ENCODE data around the gene PRR33. TPM values are rescaled to one million over a fixed set of nuclear protein-coding genes. Genes with fewer than 3 reads are reported as not detected.

Gene PRR33
- total and polyA plus RNA-seq, 9 of the 15 experiments (the other 6 are each of a cell fraction or from before 2014, with no cell fraction given): not detected

- peaks cover 0 to 9% of the 10 kb centered on the region in 2 experiments; a peak in 3 of 5 replicates for H3K4me1 ChIP-seq (replicated peaks in 1 of 2; ENCODE audit: control insufficient read depth in 2 of 2, insufficient read depth in 2 of 2, low read length in 2 of 2)
- H3K4me3 ChIP-seq: no peak overlapping the region
- ChIA-PET POLR2A (no interaction called here), CTCF (ENCODE audit: low intra/inter-chr PET ratio) (no interaction called here)
- no peak overlapping the region for H3K9ac ChIP-seq (ENCODE audit: insufficient read depth in 1 of 2, low read depth in 2 of 2, low read length in 2 of 2)
- H4K20me1 ChIP-seq (replicated peaks; ENCODE audit: control insufficient read depth, insufficient read depth, low read length): no peaks in the 10 kb centered on the region; the same call in 1 of the 2 replicates
- intact Hi-C loops (cut with micrococcal nuclease): no loop called here
- BruUV-seq (replicated peaks): no TSS peak
- no peaks in the 10 kb centered on the region for H3K36me3 ChIP-seq (ENCODE audit: control insufficient read depth, insufficient read depth, low read length)
- H3K9me1 ChIP-seq (ENCODE audit: control insufficient read depth, insufficient read depth, low read length): no peaks in the 10 kb centered on the region
- FAIRE-seq (no peak), ATAC-seq (no peak), DNase-seq (ENCODE audit: extremely low read depth in 1 of 4, low spot score in 3 of 4) (no peak)
- in situ Hi-C loops (cut with MboI): loop anchor here (5.0 kb wide), 1 partner anchor 48 kb away; no protein-coding TSS in a partner anchor
- TF ChIP-seq HOMEZ (CRISPR knock-in tag; IDR thresholded peaks at IDR 0.05) (no peak), RNF2 (IDR thresholded peaks at IDR 0.05) (no peak), ETS2 (tag; IDR thresholded peaks at IDR 0.05; ENCODE audit: borderline replicate concordance, poor library complexity, severe bottlenecking) (no peak), E2F8 (IDR thresholded peaks at IDR 0.05; ENCODE audit: low read depth, partially characterized antibody) (no peak), RBM14 (IDR thresholded peaks at IDR 0.05; ENCODE audit: borderline replicate concordance, insufficient read depth, low read depth, low read length) (no peak), SIRT6 (IDR thresholded peaks at IDR 0.05; ENCODE audit: low read depth, low read length) (no peak), FOXO4 (CRISPR knock-in tag; IDR thresholded peaks at IDR 0.05) (no peak), KHSRP (IDR thresholded peaks at IDR 0.05) (no peak), RBM39 (optimal IDR thresholded peaks at IDR 0.05; ENCODE audit: low read depth, low read length) (no peak), BACH1 (tag; IDR thresholded peaks at IDR 0.05) (no peak)
- no peak overlapping the region for H3K4me2 ChIP-seq (ENCODE audit: insufficient read depth, low read length)
- H3K79me2 ChIP-seq (ENCODE audit: control insufficient read depth, insufficient read depth, low read length): no peaks in the 10 kb centered on the region
- no peak overlapping the region for H3K27ac ChIP-seq (ENCODE audit: extremely low read depth, low read depth, low read length)
- H3K27me3 ChIP-seq (ENCODE audit: control insufficient read depth in 2 of 2, insufficient read depth in 2 of 2, low read length in 2 of 2): peaks cover 21 to 40% of the 10 kb centered on the region in 2 experiments
- H2AFZ ChIP-seq (ENCODE audit: low read depth, low read length): no peak overlapping the region
- no peaks in the 10 kb centered on the region for H3K9me3 ChIP-seq (replicated peaks; ENCODE audit: control insufficient read depth, insufficient read depth, low read depth, low read length)
- WGBS (ENCODE audit: insufficient coverage, low coverage, missing lambda C conversion rate): 31% methylated on average over 11 of the region's 11 CpGs
Measured at GRCh38 chr11:1894759-1895158, 3.1 kb upstream of the PRR33 start.

Measured in K562 (cell line).